Right ventricle myocardium inferior (tissue), 1 donor: ENCODE measurements around the gene SRGAP2C. TPM values are rescaled to one million over a fixed set of nuclear protein-coding genes. Genes with fewer than 3 reads are reported as not detected.
"Not testable (repeated sequence)": the region's sequence is repeated elsewhere in the genome, so short reads cannot be mapped to it uniquely, and the experiment has no call there.

Experiments used
- ATAC-seq: fragments of 200-7000 bp; cut with Tn5 transposase; one replicate; pipeline ENCODE4 v1.9.1; 2020; ENCODE audit warnings: mild to moderate bottlenecking, moderate library complexity
- DNase-seq: peaks from one replicate; pipeline ENCODE4 v3.0.0; 2021; ENCODE audit errors: missing footprints
- intact Hi-C: fragments of 100-400 bp; cut with DNase I; formaldehyde crosslinking; loops from one replicate; pipeline ENCODE4 v1.11.0; 2022
- total RNA-seq: library from RNA; stranded (reverse); fragmentation: NEBNext Ultra II Directional; extraction: Animal tissue kit (Norgen Biotek cat#: 25700); gene quantifications from one replicate; pipeline ENCODE4 v1.2.1, GENCODE V29; 2021
- donor health status: DM: no; HTN: yes; CAD: no; lungs with severe emphysema.

SRGAP2C gene
- total RNA-seq, 1 donor from 2014 or later: 14.0 TPM

DNA sequence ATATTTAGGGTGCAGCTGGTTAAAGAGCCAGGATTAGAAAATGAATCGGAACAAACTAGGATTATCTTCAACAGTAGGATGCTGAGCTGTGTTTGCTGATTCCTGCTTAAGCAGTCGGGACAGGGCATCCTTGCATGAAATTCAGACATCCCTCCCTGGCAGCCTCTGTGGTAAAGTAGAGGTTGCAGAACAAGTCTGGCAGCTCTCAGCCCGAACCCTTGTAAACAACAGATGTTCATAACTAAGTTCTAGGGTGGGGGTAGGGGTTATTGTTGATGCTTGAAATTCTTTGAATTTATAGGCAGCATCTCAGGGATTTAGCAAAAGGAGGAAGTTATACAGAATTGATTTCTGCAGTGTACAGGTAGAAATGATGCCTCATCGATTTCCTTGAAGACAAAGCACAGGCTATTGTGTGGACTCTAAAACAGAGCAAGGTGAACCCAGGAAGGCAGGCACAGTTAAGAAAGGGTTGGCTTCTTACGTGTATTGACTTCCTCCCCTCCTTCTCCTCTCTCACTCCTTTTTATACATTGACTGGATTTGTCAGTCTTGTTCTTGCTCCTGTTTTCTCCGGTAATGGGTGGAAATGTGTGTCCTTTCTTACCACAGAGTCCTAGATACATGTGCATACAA is 114.9 kb downstream of the SRGAP2C start:
- intact Hi-C loops, DNase-seq, ATAC-seq: not testable (repeated sequence)

DNA sequence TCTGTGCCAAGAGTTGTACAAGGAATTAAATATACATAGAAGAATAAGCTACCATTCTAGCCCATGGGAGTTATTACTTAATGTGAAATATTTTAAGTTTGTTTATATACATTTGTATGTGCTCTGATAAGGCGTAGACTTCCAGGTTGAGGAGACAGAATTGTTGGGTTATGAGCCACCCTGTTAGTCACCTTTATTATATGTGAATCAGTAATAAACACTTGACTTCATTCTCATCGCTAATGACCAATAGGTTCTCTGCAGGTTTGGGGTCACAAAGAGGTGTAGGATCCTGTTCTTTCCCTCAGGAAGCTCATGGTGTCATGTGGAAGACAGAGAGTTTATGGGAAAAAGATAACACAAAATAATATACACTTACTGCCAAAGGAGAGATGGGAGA is 117.1 kb downstream of the SRGAP2C start:
- intact Hi-C loops, ATAC-seq, DNase-seq: not testable (repeated sequence)

DNA sequence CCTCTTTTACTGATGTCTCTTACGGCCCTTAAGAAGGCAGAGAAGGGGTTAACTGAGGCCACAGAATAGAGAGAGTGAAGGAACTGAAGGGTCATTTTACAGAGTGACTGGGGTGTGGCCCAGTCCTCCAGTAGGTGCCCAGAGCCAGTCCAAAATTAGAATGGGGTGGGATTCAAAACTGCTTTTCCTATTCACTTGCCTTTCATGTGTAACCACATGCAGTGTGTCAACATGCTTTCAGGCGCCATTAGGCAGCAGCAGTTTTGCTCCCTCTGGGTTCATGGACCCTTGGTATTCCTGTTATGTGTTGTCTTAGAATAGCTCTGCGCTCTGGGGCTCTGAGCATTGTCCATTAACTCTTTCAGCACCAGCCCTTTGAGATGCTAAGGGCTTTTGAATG is 123.0 kb downstream of the SRGAP2C start:
- DNase-seq, ATAC-seq, intact Hi-C loops: not testable (repeated sequence)

DNA sequence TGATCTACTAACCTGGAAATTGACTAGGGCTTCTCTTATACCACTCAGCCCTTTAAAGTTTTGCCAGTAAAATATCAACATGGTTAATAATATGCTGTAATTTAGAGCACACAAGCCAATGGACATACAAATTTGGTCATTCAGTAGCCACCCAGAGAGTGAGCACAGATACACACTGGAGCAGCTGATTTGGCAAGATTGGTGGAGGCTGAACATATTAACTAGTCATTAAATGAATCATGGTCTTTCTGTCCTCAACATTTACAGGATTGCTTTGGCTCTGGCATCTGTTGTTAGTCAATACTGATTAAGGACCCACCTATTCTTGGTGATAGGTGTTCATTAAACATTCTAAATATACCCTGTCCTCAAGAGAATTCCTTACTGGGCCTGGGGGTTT is 130.7 kb downstream of the SRGAP2C start:
- ATAC-seq, intact Hi-C loops, DNase-seq: not testable (repeated sequence)

DNA sequence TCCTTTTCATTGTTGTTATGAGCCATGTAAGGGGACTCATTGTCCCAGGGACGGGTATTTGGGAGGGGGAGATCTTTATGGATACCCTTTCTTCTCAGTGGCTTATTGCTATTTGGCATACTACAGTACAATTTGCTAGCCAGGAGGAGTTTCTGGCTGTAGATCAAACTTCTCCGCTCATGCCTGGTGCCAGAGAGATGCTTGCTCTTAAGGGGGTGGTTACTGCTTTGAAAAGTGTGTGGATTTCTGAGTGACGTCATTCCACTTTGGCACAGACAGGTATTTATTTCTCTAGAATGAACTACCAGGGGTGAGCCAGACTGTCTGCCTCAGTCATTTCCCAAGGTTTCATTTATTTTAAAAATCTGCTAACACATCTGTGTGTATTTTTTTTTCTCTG is 131.3 kb downstream of the SRGAP2C start:
- ATAC-seq, DNase-seq, intact Hi-C loops: not testable (repeated sequence)

DNA sequence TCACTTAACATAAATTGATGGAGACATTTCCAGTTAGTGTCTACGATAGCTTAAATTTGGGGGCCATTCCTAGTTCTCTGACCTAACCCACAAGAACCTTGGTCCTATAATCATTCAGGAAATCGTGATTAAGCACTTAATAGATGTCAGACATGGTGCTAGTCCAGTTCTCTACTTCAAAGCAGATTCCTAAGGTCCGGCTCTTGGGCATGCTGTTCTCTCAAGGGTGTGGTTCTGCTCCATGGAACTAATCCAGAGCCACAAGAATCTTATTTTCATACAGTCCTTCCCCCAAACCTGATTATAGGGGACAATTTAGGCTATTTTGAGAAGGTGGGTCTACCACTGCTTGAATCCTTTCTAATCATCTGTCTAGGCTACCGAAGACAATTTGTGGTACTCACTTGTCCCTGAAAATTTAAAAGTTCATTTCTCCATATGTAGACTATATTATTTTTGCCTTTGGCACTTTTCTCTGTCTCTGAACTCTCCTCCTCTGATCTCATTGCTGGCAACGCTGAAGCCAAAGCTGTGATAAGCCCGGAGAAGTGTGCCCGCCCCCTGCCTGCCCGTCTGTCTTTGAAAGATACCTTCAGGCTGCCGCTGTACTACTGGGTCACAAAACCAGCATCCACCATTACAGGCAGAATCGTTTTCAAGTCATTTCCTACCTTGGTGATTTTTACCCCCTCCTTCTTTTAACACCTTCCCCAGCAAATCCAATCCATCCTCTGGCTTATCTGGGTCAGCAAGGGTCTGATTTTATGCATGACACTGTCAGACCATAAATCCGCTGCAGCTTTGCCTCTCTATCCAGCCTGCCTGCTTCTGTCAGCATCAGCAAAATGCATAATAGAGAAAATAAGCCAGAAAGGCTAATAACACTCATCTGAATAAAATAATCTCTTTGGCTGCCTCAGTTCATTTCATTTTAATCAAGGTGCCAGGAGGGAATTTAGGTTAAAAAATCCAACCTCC is 133.0 kb downstream of the SRGAP2C start:
- ATAC-seq (peak; percentile 79), DNase-seq (peak; percentile 59)
- intact Hi-C loops: not testable (repeated sequence)

DNA sequence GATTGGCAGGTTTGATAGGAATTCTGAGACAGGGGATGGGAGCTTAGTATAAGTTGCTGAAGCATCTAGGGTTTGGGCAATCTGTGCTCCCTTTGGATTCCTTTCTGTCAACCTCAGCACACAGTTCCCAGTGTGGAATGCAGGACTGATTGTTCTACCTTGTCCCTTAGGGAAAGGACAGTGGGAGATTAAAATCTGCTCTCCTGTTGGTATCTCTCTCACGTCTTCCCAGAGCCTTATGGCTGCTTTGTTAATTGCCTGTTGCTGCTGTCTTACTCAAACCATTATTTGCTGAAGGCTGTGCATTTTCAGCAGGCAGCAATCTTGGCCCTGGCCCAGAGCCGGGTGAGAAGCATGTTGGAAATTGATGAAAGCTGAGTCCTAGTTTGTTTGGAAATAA is 133.9 kb downstream of the SRGAP2C start:
- ATAC-seq, DNase-seq: not testable (repeated sequence)

DNA sequence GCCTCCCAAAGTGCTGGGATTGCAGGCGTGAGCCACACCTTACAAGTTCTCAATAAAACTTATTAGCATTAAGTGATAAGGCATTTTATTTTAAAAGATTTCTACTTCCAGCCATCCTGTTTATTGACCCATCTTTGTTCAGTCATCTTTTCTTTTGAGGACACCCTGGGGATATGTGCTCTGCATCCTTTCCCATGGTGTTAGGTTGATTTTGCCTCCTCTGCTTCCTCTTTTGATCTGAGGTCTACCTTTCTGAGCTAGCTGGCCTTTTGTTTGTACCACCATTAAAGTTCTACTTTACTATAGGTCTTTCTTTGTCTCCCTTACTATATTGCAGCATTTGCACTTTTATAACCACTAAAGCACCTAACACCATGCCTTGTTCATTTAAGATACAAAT is 136.9 kb downstream of the SRGAP2C start:
- intact Hi-C loops, ATAC-seq, DNase-seq: not testable (repeated sequence)

More for the DNA sequence above, 133.9 kb downstream of the SRGAP2C start:
- intact Hi-C loops: not testable (repeated sequence)

DNA sequence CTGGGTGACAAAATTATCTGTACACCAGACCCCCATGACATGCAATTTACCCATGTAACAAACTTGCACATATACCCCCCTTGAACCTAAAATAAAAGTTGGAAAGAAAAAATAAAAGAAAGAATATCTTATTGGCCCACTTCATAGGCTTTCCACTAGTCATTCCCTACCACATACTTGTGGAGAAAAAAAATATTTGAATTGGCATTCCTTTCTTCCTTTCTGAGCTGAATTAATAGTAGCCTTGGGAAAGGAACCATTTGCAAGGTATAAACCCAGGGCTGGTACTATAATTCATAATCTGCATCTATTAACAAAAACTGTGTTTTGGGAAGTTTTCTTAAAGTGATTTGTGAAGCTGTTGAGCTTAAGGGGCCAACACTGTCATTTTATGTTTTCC is 140.0 kb downstream of the SRGAP2C start:
- ATAC-seq, intact Hi-C loops, DNase-seq: not testable (repeated sequence)

DNA sequence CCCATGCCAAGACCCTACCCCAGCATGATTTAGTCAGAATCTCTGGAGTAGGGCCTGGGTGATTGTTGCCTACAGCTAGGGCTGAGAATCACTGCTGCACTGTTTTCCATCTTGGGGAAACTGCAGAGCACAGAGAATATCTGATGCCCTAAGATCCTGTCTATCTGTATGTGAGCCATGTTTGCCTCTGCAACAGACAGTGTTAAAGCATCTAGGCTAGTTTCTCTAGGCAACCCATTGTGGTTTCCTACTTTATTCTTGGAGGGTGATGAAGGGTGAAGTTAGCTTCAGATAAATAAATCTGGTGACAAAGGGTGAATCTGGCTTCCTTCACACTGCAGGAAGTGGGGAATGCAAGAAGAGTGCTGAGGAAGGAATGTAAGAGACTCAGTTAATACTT is 147.4 kb downstream of the SRGAP2C start:
- ATAC-seq, DNase-seq, intact Hi-C loops: not testable (repeated sequence)

DNA sequence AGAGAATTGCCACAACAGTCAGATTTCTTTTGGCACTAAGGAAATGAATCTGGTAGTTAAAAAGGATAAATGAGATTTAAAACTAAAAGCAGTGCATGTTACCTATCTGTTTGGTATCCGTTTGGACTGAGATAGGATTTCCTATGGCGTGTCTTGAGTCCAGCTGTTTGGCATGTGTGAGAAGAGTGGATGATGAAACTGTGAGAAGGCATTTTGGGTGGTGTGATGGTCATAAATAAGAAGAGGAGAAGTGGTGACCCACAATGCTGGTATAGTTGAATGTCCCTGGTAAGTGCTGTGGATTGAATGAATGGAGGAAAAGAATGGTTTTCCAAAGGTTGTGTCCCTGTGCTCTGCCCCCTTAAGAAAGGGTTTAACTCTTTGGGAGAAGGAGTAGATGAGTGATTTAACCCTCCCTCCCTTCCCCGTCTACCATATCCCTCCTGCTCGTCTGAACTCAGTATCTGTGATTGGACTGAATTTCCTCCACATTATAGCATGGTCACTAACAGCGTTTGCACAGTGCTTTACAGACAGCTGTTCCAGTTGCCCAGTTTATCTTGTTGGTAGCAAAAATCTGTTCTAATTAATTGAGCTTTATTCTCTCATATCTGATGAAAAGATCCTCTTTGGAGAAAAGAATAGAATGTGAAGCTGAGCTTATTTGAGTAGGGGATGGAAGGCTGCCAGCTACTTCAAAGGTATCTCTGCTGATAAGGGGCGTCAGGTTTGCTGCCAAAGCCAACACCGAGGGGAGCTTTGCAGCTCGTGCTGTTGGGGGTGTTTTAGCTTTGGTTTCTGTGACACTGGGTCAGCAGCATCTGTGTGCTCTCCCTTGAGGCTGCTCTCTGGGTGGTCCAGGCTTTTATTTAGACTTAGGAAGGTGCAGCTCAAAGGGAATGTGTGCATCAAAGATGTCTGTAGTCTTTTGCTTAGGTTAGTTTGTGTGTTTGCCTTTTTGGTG is 148.1 kb downstream of the SRGAP2C start:
- intact Hi-C loops, DNase-seq, ATAC-seq: not testable (repeated sequence)

DNA sequence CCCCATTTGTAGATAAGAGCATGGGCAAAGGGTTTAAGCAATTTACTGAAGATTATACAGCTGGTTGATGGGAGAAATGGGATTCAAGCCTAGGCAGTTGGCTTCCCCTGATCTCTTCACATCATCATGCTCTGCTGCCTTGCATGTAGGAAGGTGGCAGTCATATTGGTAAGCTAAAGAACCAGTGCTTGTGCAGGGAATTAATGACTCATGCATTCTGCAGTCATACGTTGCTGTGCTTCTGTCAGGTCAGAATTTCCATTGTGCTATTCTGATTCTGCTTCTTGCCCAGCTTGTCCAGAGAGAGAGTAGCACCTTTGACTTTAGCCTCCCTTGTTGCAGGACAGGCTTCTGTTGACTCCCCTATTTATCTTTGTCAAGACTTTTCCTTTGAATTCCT is 153.2 kb downstream of the SRGAP2C start:
- intact Hi-C loops, ATAC-seq, DNase-seq: not testable (repeated sequence)

DNA sequence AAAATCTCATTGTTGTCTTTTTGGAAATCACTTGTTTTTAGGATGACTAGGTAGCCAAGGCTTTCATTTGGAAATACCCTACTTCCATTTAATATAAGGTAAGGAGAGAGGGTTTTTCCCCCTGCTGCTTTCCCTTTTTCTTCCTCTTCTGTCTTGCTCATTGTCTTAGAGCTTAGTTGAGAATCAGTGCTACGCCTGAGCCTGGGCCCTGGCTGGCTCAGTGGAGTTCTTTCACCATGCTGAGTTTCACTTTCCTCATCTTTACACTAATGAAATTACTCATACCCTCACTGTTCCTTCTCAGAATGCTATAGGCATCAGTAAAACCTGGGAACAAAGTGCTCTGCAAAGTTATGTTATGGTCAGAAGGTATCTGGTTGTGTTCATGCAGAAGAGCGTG is 154.8 kb downstream of the SRGAP2C start:
- intact Hi-C loops, ATAC-seq, DNase-seq: not testable (repeated sequence)

DNA sequence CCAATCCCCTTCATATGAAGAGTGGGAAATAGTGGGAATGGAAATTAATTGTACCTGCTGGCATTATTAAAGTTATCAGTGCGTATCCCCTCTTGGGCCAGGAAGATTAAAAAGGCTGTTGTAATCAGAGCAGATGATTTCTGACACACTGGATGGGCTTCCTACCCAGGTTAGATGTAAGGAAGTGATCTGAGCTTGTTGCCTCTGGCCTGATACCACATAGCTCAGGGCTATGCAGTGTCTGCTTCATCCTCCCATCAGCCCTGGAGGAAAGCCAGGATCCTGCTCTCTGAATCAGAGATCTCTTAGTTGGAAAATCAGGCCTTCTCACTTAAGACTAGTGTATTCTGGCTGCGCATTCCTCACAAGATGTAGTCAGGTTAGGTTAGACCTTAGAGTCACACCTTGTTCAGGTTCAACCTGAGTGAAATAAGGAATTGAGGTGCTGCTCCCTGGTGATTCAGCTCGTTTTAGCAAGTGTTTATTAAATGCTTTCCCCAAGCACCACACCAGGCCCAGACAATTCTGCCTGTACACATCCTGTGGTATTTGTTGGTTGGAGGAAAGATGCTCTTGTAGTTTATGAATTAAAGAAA is 158.6 kb downstream of the SRGAP2C start:
- ATAC-seq, intact Hi-C loops, DNase-seq: not testable (repeated sequence)

DNA sequence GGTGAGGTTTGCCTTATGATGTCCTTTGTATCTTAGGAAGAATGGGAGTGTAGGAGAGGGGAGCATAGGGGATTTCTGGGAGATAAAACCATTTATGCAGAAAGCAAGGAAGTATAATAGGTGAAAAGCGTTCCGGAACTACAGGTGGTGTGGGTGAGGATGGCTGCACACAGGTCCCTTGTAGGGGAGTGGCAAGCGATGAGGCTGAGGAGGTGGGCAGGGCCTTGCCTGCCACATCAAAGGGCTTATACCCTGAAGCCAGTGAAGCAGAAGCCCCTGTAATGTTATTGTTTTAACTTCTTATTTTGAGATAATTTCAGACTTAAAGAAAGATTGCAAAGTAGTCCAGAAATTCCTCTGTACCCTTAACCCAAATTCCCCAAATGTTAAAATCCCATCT is 159.6 kb downstream of the SRGAP2C start:
- intact Hi-C loops, ATAC-seq, DNase-seq: not testable (repeated sequence)

DNA sequence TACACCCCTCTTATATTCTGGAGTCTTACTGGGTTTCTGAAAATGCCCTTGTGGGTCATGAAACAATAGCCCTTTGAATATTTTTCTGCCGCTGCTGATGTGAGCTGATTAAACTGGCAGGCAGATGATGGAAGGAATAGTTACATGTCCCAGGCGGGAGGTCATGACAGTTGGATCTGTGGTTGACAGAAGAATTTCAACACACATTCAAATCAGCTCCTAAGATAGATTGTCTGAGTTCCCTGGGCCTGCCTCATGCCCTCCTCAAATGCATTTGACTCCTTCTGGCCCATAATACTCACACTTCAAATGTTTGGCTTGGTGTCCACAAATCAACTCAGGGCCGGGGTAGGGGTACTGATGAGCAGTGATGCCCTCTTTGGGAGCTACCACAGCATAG is 161.9 kb downstream of the SRGAP2C start:
- ATAC-seq, DNase-seq, intact Hi-C loops: not testable (repeated sequence)

DNA sequence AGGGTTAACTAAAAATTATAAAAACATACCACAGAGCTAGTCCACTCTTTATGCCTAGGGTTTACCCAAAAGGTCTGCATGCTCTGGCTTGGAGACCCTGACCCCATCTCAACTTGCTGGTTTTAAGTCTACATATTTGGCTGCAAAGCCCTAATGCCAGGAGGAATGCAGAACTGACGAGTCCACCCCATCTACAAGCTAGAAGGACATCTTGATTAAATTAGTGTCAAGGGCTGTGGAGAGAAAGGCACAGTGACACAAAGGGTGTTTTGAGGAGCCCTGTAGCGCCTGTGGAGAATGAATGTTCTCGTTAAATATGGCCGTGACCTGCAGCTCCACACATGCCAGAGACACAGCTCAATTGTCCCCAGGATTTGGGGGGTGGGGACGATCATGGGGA is 162.7 kb downstream of the SRGAP2C start:
- intact Hi-C loops: not testable (repeated sequence)

DNA sequence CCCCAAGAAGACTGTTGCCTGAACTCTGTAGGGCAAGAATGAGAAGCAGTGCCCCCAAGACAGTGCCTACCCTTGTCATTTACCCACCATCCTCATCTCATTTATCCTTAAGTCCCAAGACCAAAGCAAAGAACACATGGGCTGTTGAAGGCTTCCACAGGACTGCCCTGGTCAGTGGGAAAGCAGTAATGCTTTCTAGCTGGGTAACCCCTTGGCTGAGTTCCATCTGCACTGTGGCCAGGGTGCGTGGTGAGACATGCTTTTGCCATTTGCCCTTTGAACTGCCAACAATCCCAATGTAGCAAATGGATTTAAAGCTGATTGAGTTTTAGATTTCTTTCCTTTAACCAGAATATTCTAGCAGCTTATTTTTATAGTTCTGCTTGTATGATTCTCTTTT is 163.3 kb downstream of the SRGAP2C start:
- DNase-seq, ATAC-seq, intact Hi-C loops: not testable (repeated sequence)

More for the DNA sequence above, 162.7 kb downstream of the SRGAP2C start:
- DNase-seq, ATAC-seq: not testable (repeated sequence)
